Osteoblast (primary cell): Measurements from ENCODE around the gene NOS1AP. TPM values are rescaled to one million over a fixed set of nuclear protein-coding genes. Genes with fewer than 3 reads are reported as not detected.

Experiments
- DNase-seq: peaks from one replicate; pipeline ENCODE4 v3.0.0; 2011; ENCODE audit warnings: low spot score, mixed read lengths; ENCODE audit not compliant: insufficient read length; ENCODE audit errors: missing footprints
- H2AFZ ChIP-seq: 2 replicates; pipeline ENCODE4 v1.6.0; 2011; ENCODE audit warnings: mild to moderate bottlenecking, low read length
- H3K27ac ChIP-seq: 2 replicates; pipeline ENCODE4 v1.5.1; 2011; ENCODE audit warnings: mild to moderate bottlenecking, low read depth, low read length, moderate library complexity
- H3K27me3 ChIP-seq: 2 replicates; pipeline ENCODE4 v1.6.0; 2012; ENCODE audit warnings: mild to moderate bottlenecking, control low read depth, inconsistent platforms, low read length, moderate library complexity; ENCODE audit not compliant: insufficient read depth
- H3K36me3 ChIP-seq: 2 replicates; pipeline ENCODE4 v1.5.1; 2011; ENCODE audit warnings: mild to moderate bottlenecking, low read length, control low read depth, moderate library complexity; ENCODE audit not compliant: insufficient read depth
- H3K4me1 ChIP-seq: 2 replicates; pipeline ENCODE4 v1.5.1; 2011; ENCODE audit warnings: mild to moderate bottlenecking, low read length, control low read depth, moderate library complexity; ENCODE audit not compliant: insufficient read depth
- H3K4me2 ChIP-seq: 2 replicates; pipeline ENCODE4 v1.6.0; 2011; ENCODE audit warnings: mild to moderate bottlenecking, low read length; ENCODE audit not compliant: insufficient read depth
- H3K4me3 ChIP-seq: fragments of 200-600 bp; sonication (generic); 3 replicates; pipeline ENCODE4 v1.5.1; 2012; ENCODE audit warnings: mild to moderate bottlenecking, low read length, inconsistent platforms; ENCODE audit not compliant: insufficient read depth
- H3K79me2 ChIP-seq: 2 replicates; pipeline ENCODE4 v1.6.0; 2012; ENCODE audit warnings: mild to moderate bottlenecking, low read length, control low read depth, inconsistent platforms; ENCODE audit not compliant: insufficient read depth
- H3K9me3 ChIP-seq: 2 replicates; pipeline ENCODE4 v1.5.1; 2011; ENCODE audit warnings: low read depth, low read length, control low read depth
- H4K20me1 ChIP-seq: 2 replicates; pipeline ENCODE4 v1.6.0; 2012; ENCODE audit warnings: mild to moderate bottlenecking, low read length, control low read depth; ENCODE audit not compliant: insufficient read depth
- total RNA-seq: library from RNA; depleted of rRNA; stranded (reverse); fragments of >200 nt; gene quantifications from 2 replicates; pipeline ENCODE4 v1.2.3, GENCODE V29; 2012
- TF ChIP-seq, protein P1 (sequence below): IDR thresholded peaks from 2 replicates; pipeline ENCODE4 v1.5.1; 2011; ENCODE audit warnings: mild to moderate bottlenecking, low read depth, low read length, moderate library complexity; ENCODE audit errors: extremely low read depth

Gene NOS1AP
- total RNA-seq, 1 donor: not detected

DNA sequence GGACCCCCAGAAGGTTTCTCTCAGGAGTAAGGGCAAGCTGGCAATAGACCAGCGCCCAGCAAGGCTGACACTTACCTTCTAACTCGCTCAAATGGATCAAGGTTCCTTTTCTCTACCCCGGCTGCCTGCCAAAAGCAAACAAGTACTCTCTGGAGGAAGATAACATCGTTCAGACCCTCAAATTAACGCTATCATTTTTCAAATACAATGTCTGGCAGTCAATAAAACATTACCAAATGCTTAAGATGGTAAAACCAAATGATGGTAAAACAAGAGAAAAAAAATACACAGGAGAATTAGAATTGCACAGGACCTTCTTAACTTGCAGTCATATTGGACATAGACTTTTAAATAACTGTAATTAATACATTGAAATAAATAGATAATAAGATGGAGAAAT lies 159.1 kb downstream of the NOS1AP start:
- Histone ChIP-seq H3K27ac (no peak overlapping the region), H3K4me3 (no peak overlapping the region), H3K4me2 (no peak overlapping the region), H2AFZ (no peak overlapping the region), H4K20me1 (no peaks in the 10 kb centered on the region), H3K79me2 (no peaks in the 10 kb centered on the region), H3K9me3 (no peaks in the 10 kb centered on the region), H3K36me3 (no peaks in the 10 kb centered on the region), H3K4me1 (no peaks in the 10 kb centered on the region), H3K27me3 (peaks cover 7% of the 10 kb centered on the region)
- DNase-seq: no peak
- TF ChIP-seq, protein P1, sequence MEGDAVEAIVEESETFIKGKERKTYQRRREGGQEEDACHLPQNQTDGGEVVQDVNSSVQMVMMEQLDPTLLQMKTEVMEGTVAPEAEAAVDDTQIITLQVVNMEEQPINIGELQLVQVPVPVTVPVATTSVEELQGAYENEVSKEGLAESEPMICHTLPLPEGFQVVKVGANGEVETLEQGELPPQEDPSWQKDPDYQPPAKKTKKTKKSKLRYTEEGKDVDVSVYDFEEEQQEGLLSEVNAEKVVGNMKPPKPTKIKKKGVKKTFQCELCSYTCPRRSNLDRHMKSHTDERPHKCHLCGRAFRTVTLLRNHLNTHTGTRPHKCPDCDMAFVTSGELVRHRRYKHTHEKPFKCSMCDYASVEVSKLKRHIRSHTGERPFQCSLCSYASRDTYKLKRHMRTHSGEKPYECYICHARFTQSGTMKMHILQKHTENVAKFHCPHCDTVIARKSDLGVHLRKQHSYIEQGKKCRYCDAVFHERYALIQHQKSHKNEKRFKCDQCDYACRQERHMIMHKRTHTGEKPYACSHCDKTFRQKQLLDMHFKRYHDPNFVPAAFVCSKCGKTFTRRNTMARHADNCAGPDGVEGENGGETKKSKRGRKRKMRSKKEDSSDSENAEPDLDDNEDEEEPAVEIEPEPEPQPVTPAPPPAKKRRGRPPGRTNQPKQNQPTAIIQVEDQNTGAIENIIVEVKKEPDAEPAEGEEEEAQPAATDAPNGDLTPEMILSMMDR: no peak

DNA sequence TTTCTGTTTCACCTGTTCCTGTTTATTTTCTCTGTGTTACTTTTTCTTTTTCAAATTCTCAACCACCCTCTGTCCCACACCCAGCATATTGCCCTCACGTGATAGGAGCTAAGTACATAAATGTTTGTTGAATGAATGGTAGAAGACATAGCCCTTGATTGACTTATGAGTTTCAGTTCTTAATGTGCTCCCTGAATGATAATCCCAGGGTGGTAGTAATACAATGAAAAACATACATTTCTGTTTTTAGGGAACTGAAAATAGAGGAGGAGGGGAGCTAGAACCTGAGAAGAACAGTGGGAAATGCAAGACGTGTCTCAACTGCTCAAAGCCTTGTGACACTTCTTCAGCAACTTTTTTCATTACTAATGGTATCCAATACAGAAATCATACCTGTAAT lies 160.1 kb downstream of the NOS1AP start:
- Histone ChIP-seq H4K20me1 (no peaks in the 10 kb centered on the region), H3K79me2 (no peaks in the 10 kb centered on the region), H3K4me2 (no peak overlapping the region), H3K27ac (no peak overlapping the region), H3K4me1 (no peaks in the 10 kb centered on the region), H3K4me3 (no peak overlapping the region), H3K36me3 (no peaks in the 10 kb centered on the region), H2AFZ (no peak overlapping the region), H3K27me3 (peaks cover 7% of the 10 kb centered on the region), H3K9me3 (no peaks in the 10 kb centered on the region)
- TF ChIP-seq, protein P1: no peak
- DNase-seq: no peak

DNA sequence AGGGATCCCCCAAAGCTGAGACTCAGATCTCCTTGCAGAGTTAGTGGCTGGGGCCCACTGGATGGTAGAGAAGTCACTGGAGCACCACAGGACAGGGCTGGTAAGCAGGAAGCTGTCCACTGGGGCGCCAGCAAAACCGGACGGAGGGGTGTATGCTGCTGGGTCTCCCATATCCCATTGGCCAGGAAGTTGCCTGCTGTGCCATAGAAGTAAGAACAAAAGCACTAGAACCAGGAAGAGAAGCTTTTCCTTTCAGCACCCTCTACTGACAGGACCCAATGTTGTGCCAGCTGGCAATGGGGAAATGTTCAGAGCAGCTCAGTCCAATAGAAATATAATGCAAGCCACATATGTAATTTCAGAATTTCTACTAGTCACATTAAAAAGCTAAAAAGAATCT lies 160.6 kb downstream of the NOS1AP start:
- no peaks in the 10 kb centered on the region for H3K79me2 ChIP-seq
- DNase-seq: no peak
- H3K9me3 ChIP-seq: no peaks in the 10 kb centered on the region
- H4K20me1 ChIP-seq: no peaks in the 10 kb centered on the region
- no peak overlapping the region for H3K4me2 ChIP-seq
- no peak overlapping the region for H3K4me3 ChIP-seq
- no peaks in the 10 kb centered on the region for H3K4me1 ChIP-seq
- TF ChIP-seq, protein P1: no peak
- no peak overlapping the region for H2AFZ ChIP-seq
- no peaks in the 10 kb centered on the region for H3K36me3 ChIP-seq
- no peak overlapping the region for H3K27ac ChIP-seq
- peaks cover 7% of the 10 kb centered on the region for H3K27me3 ChIP-seq

GRCh38 chr1:162230517-162230916 lies 161.0 kb downstream of the NOS1AP start:
- DNase-seq: no peak
- Histone ChIP-seq H3K27me3 (peaks cover 7% of the 10 kb centered on the region), H3K4me1 (no peaks in the 10 kb centered on the region), H3K79me2 (no peaks in the 10 kb centered on the region), H3K4me3 (no peak overlapping the region), H3K4me2 (no peak overlapping the region), H2AFZ (no peak overlapping the region), H3K36me3 (no peaks in the 10 kb centered on the region), H3K9me3 (no peaks in the 10 kb centered on the region), H3K27ac (no peak overlapping the region), H4K20me1 (no peaks in the 10 kb centered on the region)
- TF ChIP-seq, protein P1: no peak
